Renal cortical epithelial cell (primary cell): ENCODE data around the gene ICE1. TPM values are rescaled to one million over a fixed set of nuclear protein-coding genes. Genes with fewer than 3 reads are reported as not detected.
"Not testable (repeated sequence)": the region's sequence is repeated elsewhere in the genome, so short reads cannot be mapped to it uniquely, and the experiment has no call there.

Experiments
- DNase-seq: peaks from one replicate; pipeline ENCODE4 v3.0.0-alpha.2; 2011; ENCODE audit warnings: low read depth
- total RNA-seq: library from RNA; depleted of rRNA; stranded (reverse); fragments of >200 nt; gene quantifications from 2 replicates; pipeline ENCODE4 v1.2.3, GENCODE V29; 2014

Gene ICE1
- total RNA-seq, 1 donor from 2014 or later, result 47.1 TPM

GRCh38 chr5:5404381-5404780 is 18.1 kb upstream of the ICE1 start:
- no peak for DNase-seq

DNA sequence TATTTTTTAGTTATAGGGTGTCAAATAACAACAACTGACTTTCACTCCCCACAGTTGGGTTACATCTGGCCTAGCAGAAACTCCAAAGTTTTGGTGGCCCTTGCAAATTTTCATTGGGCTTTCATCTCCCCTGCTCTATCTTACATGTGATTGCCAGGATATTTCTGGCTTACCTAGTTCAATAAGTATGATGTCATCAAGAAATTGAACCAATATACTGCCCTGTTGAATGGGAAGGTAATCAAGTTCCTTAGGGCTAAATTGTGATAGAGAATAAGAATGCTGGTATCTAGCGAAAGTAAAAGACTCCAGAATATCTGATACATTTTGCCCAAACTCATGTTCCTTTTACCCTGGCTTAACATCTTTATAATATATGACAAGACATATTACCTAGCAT is 17.0 kb upstream of the ICE1 start:
- DNase-seq, result no peak

DNA sequence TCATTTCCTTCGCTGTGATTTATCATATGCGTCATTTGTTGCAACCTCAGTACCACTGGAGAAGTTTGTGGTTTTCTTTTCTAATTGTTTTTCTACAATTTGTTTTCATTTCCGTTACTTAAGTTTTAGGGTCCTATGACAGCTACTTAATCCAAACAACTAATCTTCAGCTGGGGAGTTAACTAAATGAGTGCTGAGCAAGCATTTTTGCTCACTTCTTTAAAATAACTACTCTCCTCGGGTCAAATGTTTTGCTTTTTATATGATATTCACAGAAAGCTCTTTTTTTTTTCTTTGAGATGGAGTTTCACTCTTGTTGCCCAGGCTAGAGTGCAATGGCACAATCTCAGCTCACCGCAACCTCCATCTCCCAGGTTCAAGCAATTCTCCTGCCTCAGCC is 14.6 kb upstream of the ICE1 start:
- DNase-seq, result no peak

DNA sequence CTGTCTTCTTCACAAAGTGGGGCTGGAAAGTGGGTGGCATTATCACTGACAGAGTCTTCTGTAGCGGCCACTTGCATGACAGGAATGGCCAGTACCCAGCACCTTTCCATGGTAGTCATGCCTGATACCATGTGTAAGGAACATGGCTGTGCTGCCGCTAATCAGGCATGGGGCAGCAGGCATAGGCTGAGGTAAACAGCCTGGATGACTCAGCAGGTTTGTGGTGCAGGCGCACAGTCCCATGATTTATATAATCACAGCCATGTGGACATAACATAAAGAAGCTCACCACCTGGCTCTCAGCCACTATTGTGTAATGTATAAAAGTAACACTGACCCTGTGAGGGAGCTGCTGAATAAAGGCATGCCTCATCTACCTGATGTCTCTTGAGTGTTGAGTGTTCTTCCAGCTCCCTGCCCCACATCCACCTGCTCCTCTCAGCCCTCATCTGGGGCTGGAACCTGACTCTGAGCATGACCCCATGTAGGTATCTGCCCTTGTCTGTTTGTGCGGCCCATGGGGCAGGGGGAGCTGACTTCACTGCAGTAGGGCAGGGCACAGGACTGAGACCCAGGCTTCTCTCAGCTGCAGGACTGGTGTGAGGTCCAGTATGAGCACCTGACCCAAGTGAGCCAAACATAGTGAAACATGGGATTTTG is 13.2 kb upstream of the ICE1 start:
- DNase-seq, result no peak

- DNase-seq, result not testable (repeated sequence)
These were observed 8.6 kb upstream of the ICE1 start for GRCh38 chr5:5413856-5414255.

GRCh38 chr5:5414999-5415398 is 7.5 kb upstream of the ICE1 start:
- DNase-seq, result no peak

DNA sequence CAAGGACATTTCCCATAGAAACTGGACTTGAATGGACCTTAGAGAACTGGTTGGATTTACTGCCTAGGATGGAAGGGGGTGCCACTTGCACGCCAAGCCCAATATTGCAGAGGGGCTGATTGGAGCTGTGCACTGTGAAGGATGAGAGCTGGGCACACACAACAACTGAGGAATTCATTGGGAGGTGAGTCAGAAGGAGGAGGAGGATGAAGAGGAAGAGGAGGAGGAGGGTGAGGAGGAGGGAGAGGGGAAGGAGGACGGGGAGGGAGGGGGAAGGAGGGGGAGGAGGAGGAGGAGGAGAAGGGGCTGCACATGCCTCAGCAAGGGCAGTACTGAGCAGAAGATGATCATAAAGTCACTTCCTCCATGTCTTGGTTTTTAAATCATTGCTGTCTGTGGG is 5.7 kb upstream of the ICE1 start:
- DNase-seq, result no peak

- DNase-seq, result no peak
These were observed 4.5 kb upstream of the ICE1 start for GRCh38 chr5:5418006-5418405.

- DNase-seq, result no peak
These were observed 3.7 kb upstream of the ICE1 start for GRCh38 chr5:5418764-5419163.

DNA sequence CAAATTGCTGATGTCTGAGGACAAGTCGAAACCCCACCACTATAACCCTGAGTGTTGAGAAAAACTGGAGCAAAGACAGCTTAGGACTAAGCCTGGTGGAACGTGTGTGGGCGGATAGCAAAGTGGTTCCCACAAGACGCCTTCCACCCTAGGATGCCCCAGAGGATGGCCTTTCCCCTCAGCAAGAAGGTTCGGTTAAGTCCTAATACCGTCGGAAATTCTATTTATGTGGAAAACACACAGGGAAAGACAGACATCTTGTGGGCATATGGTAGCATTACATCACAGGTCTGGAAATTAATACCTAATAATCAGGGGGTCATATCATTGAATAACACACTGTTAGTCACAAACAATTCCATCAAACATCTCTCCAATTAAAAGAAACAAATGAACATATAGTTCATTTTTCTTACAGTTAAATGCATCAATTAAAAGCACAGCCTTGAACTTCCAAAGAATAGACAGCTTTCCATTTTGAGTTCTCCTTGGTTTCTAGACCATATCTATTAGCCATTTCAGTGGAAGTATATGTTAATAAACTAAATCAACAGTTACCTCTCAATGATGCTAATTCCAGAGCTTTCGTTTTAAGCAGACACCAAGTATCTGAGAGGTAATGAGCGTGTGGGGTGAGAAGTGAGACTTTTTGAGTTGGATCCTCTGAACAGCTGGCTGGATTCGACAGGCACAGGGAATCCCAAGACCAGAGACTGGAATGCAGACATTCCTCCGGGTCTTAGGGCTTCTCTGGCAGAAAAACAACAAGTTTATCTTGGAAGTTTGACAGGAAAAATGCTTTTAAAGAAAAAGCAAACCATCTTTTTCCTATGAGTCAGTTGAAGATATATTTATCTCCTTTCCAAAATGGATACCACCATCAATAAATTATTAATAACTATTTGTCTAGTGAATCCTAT is 2.9 kb upstream of the ICE1 start:
- DNase-seq, result peak; percentile 68

DNA sequence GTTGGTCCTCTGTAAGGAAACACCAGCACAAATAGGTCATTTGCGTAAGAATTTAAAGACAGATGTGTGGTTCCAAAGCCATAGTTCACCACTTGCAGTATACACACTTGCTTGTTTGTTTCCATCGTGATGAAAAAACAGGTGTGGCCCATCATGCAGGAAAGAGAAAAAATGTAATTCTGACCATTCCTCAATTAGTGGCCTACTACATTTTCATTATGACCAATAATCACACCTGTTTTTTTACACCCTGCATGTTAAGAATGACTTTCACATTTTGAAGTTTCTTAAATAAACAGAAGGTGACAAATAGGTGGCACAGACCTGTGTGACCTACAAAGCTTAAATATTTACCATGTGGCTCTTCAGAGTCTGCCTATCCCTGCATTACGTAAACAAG is 2.2 kb upstream of the ICE1 start:
- no peak for DNase-seq

DNA sequence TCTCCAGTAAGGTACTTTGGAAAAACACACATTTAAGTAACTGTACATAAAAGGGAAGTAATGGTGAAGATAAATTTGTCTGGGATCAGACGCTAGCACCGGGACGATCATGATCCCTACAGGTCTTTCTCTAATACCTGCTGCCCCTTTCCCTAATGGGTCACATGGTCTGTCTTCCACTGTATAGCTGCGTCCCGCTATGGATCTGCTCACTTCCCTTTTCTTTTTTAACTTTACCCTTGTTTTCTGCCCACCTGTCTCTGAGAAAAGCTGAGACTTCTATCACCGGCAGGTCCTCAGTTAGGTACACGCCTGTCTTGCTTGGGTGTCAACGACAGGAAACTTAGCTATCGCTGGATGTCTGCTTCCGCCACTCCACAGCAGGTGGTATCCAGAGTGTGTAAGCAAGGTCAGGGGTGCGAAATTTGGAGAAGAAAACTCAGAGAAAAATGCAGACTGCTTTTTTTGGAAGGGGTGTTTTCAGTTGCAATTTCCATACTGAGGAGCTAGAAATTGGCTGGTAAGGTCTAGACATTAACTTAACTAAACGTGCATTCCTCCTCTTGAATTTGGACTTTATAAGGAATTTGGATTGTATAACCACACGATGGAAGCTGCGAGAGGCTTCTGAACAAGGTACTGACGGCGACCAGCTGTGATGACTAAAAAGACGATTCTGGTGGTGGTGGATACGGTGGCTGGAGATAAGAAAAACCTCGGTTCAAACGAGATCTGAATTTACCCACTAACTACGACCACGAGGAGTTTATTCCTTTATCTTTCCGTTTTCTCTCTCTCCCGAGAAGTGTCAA is 1.1 kb upstream of the ICE1 start:
- no peak for DNase-seq

DNA sequence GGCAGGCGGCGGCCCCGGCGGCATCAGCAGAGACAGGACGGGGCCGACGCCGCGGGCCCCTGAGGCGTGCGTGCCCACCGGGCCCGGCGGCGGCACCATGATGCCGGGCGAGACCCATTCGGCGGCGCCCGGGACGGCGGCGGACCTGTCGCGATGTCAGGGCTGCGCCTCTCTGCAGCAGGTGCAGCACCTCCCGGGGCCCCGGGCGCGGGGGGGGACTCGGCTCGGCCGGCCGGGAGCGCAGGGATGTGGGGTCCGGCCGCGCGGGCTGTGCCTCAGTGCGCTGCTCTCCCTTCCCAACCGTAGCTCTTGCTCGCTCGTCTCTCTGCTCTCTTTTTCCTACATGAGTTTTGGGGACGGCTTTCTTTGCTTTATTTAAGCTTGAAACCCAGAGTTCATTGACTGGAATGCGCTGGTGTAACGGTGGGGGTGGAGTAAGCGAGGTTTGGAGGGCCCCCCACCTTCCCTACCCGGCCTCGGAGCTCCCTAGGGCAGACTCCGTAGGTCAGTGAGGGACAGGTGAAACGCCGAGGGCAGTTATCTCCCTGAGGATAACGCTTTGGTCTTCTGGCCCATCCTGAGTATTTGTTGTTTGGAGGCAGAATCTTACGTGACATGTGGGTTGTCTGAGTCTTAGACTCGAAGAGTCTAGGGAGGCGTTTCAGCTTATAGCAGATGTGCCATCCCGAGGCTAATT is 490 bp downstream of the ICE1 start:
- DNase-seq, result no peak

DNA sequence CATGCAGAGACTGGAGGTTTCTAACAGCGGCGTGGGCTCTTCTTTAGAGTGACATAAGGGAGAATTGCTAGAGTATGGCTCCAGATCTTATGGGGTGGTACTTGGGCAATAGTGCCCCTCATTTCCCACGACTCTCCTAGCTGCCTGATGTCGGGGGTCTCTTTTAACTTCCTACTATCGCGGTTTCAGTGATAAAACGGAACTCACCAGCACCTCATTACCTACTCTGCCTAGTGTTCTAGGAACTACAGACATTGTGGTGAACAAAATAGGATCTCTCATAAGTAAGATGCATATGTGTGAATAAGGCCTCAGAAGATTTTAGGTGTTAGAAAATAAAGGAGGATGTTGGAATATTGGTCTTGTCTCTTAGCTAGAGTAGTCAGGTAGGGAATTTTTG is 1.1 kb downstream of the ICE1 start:
- DNase-seq, result no peak

- DNase-seq, result no peak
These were observed 2.3 kb downstream of the ICE1 start for GRCh38 chr5:5424736-5425135.

- no peak for DNase-seq
These were observed 7.7 kb downstream of the ICE1 start for GRCh38 chr5:5430136-5430535.

- no peak for DNase-seq
These were observed 9.7 kb downstream of the ICE1 start for GRCh38 chr5:5432020-5432707.

- peak; percentile 44 for DNase-seq
These were observed 13.8 kb downstream of the ICE1 start for GRCh38 chr5:5436203-5436760.

DNA sequence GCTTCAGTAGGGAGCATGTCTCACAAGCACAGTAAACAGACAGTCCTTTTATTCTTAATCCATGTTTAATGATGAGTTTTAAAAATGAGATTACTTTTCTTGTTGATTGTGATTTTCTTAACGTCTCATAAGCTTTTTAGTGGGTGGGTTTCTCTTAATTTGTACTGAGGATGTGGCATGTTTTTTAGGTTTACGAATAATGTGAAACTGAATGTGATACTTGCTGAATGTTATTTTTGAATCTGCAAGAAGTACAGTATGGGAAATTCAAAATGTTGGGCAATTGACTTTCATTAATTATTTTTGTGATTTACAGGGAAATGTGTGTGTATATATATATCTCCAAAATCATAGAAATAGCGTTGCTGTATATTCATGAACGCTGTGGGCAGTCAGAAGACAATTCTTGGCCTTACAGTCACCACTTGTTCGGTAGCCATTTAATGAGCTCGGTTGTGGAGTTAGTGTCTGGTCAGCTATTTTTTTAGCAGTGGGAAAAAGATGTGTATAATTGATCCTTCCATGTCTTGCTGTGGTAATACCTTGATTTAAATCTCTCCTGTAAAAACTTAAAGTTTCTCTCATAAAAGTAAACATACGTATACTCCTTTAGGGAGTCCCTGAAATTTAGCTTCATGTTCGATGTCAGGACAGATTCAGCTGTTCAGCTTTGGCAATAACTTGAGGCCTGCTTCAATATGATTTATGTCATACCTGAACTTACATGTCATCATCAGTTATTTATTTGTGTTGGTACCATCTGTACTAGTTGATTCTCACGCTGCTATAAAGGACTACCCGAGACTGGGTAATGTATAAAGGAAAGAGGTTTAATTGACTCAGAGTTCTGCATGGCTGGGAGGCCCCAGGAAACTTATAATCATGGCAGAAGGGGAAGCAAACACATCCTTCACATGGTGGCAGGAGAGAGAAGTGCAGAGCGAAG is 15.0 kb downstream of the ICE1 start:
- DNase-seq, result no peak

DNA sequence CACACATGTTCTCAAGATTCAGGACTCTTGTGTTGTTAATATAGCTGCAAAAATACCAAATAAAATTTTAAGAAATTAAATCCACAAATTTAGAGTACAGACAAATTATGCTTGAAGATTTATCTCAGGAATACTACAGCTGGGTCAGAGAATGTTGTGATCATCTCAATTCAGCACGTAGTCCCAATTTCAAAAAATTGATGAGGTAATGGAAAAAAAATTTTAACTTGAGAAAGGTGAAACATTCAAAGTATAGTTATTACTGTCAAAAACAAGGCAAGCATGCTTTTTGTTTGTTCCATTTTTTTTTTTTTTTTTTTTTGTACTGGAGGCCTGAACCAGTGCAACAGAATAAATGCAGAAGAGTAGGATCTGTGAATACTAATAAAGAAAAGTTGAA is 29.4 kb downstream of the ICE1 start:
- DNase-seq, result no peak
